HL-60 (cell line): Measurements from ENCODE around the gene COPS4.
"Not testable (repeated sequence)": the region's sequence is repeated elsewhere in the genome, so short reads cannot be mapped to it uniquely, and the experiment has no call there.

Source experiments
- GABPA ChIP-seq: IDR thresholded peaks from 2 replicates; pipeline ENCODE4 v1.6.1; 2012; ENCODE audit warnings: low read depth
- TF ChIP-seq, protein P1 (sequence below): IDR thresholded peaks from one replicate; pipeline ENCODE4 v1.5.1; 2011; ENCODE audit warnings: low read length, control low read depth, inconsistent platforms; ENCODE audit not compliant: insufficient read depth

DNA sequence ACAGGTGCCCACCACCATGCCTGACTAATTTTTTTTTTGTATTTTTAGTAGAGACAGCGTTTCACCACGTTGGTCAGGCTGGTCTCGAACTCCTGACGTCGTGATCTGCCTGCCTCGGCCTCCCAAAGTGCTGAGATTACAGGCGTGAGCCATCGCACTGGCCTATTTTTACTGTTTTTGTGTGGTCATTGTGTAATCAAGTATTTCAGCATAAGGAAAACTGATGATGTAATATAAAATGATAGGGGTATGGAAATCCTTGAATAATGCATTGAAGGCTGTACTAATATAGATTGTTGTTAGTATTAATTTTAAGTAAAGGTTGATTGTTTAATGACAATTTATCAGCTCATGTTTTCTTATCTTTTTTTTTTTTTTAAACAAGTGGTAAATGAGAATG, 13.8 kb downstream of the COPS4 start:
- not testable (repeated sequence) for TF ChIP-seq GABPA
- TF ChIP-seq, protein P1, sequence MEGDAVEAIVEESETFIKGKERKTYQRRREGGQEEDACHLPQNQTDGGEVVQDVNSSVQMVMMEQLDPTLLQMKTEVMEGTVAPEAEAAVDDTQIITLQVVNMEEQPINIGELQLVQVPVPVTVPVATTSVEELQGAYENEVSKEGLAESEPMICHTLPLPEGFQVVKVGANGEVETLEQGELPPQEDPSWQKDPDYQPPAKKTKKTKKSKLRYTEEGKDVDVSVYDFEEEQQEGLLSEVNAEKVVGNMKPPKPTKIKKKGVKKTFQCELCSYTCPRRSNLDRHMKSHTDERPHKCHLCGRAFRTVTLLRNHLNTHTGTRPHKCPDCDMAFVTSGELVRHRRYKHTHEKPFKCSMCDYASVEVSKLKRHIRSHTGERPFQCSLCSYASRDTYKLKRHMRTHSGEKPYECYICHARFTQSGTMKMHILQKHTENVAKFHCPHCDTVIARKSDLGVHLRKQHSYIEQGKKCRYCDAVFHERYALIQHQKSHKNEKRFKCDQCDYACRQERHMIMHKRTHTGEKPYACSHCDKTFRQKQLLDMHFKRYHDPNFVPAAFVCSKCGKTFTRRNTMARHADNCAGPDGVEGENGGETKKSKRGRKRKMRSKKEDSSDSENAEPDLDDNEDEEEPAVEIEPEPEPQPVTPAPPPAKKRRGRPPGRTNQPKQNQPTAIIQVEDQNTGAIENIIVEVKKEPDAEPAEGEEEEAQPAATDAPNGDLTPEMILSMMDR, result not testable (repeated sequence)
